ENCODE measurements around the gene RAD21L1. TPM values are rescaled to one million over a fixed set of nuclear protein-coding genes. Genes with fewer than 3 reads are reported as not detected.
"Not testable (repeated sequence)": the region's sequence is repeated elsewhere in the genome, so short reads cannot be mapped to it uniquely, and the experiment has no call there.

The RAD21L1 gene
- polyA plus RNA-seq, 3 donors, result not detected

- not testable (repeated sequence) for DNase-seq (ENCODE audit: extremely low read depth in 1 of 11, low read depth in 9 of 11, low spot score in 4 of 11)
Observed at GRCh38 chr20:1216527-1217427, 9.1 kb upstream of the RAD21L1 start.

- DNase-seq (ENCODE audit: extremely low read depth in 1 of 11, low read depth in 9 of 11, low spot score in 4 of 11), result not testable (repeated sequence)
Observed at GRCh38 chr20:1222750-1223149, 3.1 kb upstream of the RAD21L1 start.

DNA sequence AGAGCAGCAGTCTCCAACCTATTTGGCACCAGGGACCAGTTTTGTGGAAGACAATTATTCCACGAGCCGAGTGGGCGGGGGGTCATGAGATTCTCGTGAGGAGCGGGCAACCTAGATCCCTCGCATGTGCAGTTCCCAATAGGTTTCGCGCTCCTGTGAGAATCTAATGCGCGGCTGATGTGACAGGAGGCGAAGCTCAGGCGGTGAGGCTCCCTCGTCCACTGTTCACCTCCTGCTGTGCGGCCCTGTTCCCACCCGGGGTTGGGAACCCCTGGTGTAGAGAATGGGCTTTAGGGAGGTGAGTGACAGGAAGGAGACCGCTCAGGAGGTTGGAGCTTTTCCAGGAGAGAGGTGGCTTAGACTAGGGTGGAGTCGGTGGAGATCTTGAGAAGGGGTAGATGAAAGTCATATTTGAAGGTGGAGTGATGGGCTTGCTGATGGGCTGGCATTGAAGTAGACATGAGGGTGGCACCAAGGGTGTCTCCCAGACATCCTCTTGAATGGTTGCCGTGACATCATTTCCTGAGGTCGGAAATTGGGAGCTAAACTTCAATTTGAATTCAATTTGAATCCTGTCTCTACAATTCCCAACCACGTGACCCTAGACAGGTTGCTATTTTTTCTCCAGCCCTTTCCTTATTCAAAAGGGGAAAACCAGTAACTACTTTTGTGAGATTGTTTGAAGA is 1.5 kb upstream of the RAD21L1 start:
- DNase-seq (ENCODE audit: extremely low read depth in 1 of 11, low read depth in 9 of 11, low spot score in 4 of 11), result no peak

DNA sequence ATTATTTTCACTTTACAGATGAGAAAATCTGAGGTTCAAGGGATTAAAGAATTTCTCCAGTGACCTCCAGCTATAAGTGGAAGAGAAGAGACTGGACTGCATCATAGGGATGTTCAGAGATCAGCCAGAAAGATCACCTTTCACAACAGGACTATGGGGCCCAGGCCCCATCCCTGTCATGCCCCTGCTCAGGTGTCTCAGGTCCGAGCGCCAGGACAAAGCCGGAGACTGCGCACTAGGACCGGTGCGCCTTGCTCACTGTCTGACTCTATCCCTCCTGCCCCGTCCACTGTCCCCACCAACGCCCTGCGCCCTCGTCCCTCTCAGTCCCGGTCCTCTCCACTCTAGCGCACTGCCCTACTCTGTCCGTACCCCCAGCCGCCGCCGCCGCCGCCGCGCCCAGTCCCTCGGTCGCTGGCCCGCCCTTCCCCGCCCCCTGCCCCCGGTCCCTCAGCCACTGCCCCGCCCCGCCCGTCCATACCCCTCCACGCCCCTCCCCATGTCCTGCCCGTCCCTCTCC is 521 bp upstream of the RAD21L1 start:
- no peak for DNase-seq (ENCODE audit: extremely low read depth in 1 of 11, low read depth in 9 of 11, low spot score in 4 of 11)

DNA sequence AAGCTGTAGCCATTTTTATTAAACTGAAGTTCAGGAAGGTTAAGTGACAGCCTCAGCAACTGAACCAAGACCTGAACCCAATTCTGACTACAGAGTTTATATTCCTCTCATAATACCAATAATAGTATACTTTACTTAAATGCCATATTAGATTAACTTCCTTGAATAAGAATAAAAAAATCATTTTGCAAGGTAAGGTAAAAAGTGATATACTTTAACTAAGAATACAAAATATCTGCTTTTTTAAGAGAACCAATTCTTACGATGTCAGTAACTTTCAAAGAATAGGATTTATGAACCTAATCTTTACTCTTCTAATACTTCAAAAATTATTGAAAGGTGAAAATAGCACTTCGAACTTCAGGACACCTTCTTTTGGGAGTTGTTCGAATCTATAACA is 3.7 kb downstream of the RAD21L1 start:
- DNase-seq (ENCODE audit: extremely low read depth in 1 of 11, low read depth in 9 of 11, low spot score in 4 of 11), result no peak

- no peak for DNase-seq (ENCODE audit: extremely low read depth in 1 of 11, low read depth in 9 of 11, low spot score in 4 of 11)
Observed at GRCh38 chr20:1232286-1233111, 6.7 kb downstream of the RAD21L1 start.

GRCh38 chr20:1240549-1240948 is 14.7 kb downstream of the RAD21L1 start:
- DNase-seq (ENCODE audit: extremely low read depth in 1 of 11, low read depth in 9 of 11, low spot score in 4 of 11), result no peak

DNA sequence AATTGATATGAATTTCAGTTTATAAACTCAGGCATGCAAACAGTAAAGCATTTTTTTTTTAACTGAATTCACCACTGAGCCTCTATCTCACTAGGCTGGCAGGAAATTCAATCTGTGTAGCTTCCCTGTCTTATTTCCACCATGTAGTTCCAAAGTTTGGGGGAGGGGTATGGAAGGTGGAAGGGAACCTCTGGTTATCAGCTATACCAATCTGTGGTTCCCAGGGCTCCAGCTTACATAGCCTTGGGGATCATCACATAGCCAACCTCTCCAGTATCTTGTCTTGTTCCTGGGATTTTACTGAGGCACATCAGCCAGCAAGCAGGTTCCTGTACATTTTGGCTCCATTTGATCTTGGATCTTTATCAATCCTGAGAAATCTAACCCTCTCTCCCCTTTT is 15.6 kb downstream of the RAD21L1 start:
- DNase-seq (ENCODE audit: extremely low read depth in 1 of 11, low read depth in 9 of 11, low spot score in 4 of 11), result no peak

DNA sequence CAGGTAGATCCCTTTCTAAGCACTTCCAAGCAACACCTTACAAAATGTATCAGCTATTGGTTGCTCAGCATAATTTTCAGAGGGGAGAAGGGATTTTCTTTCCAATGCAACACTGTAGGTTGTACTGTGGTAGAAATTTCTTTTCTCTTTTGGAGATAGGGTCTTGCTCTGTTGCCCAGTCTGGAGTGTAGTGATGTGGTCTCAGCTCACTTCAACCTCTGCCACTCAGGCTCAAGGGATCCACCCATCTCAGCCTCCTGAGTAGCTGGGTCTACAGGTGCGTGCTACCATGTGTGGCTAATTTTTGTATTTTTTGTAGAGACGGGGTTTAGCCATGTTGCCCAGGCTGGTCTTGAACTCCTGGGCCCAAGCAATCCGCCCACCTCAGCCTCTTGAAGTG is 16.3 kb downstream of the RAD21L1 start:
- DNase-seq (ENCODE audit: extremely low read depth in 1 of 11, low read depth in 9 of 11, low spot score in 4 of 11), result no peak

GRCh38 chr20:1242530-1242929 is 16.7 kb downstream of the RAD21L1 start:
- DNase-seq (ENCODE audit: extremely low read depth in 1 of 11, low read depth in 9 of 11, low spot score in 4 of 11), result no peak

- DNase-seq (ENCODE audit: extremely low read depth in 1 of 11, low read depth in 9 of 11, low spot score in 4 of 11), result no peak
Observed at GRCh38 chr20:1245578-1245977, 19.7 kb downstream of the RAD21L1 start.

GRCh38 chr20:1247689-1248088 is 21.8 kb downstream of the RAD21L1 start:
- no peak for DNase-seq (ENCODE audit: extremely low read depth in 1 of 11, low read depth in 9 of 11, low spot score in 4 of 11)

GRCh38 chr20:1250282-1250681 is 24.4 kb downstream of the RAD21L1 start:
- not testable (repeated sequence) for DNase-seq (ENCODE audit: extremely low read depth in 1 of 11, low read depth in 9 of 11, low spot score in 4 of 11)

- DNase-seq (ENCODE audit: extremely low read depth in 1 of 11, low read depth in 9 of 11, low spot score in 4 of 11), result no peak
Observed at GRCh38 chr20:1252416-1252815, 26.6 kb downstream of the RAD21L1 start.

DNA sequence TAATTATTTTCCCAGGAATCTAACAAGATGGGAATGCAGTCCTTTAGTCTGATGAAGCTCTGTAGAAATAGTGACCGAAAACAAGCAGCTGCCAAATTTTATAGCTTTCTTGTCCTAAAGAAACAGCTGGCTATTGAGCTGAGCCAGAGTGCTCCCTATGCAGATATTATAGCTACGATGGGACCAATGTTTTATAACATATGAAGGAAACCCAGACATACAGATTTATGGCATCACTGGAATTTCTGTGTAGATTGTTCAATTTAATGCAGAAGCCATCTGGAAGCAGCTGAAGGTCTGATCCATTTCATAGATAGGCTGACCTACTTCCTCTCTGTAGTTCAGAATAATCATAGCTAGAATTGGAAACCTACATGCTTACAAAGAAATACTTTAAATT is 28.4 kb downstream of the RAD21L1 start:
- peak in 4 of 11 donors; percentile 8 to 17 (median 16) for DNase-seq (ENCODE audit: extremely low read depth in 1 of 11, low read depth in 9 of 11, low spot score in 4 of 11)

DNA sequence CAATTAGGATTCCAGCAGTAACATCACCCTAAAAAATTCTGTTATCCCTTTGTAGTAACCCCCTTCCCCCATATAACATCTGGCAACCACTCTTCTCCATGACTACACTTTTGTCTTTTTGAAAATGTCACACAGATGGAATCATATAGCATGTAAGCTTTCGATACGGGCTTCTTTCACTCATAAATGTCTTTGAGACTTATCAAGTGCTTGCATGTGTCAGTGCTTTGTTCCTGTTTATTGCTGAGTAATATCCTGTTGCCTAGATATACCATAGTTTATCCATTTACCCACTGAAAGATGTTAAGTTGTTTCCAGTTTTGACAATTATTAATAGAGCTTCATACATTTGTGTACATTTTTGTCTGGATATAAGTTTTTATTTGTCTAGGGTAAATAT is 29.8 kb downstream of the RAD21L1 start:
- DNase-seq (ENCODE audit: extremely low read depth in 1 of 11, low read depth in 9 of 11, low spot score in 4 of 11), result no peak

GRCh38 chr20:1263853-1264252 is 38.0 kb downstream of the RAD21L1 start:
- no peak for DNase-seq (ENCODE audit: extremely low read depth in 1 of 11, low read depth in 9 of 11, low spot score in 4 of 11)

GRCh38 chr20:1264727-1265126 is 38.9 kb downstream of the RAD21L1 start:
- DNase-seq (ENCODE audit: extremely low read depth in 1 of 11, low read depth in 9 of 11, low spot score in 4 of 11), result no peak

DNA sequence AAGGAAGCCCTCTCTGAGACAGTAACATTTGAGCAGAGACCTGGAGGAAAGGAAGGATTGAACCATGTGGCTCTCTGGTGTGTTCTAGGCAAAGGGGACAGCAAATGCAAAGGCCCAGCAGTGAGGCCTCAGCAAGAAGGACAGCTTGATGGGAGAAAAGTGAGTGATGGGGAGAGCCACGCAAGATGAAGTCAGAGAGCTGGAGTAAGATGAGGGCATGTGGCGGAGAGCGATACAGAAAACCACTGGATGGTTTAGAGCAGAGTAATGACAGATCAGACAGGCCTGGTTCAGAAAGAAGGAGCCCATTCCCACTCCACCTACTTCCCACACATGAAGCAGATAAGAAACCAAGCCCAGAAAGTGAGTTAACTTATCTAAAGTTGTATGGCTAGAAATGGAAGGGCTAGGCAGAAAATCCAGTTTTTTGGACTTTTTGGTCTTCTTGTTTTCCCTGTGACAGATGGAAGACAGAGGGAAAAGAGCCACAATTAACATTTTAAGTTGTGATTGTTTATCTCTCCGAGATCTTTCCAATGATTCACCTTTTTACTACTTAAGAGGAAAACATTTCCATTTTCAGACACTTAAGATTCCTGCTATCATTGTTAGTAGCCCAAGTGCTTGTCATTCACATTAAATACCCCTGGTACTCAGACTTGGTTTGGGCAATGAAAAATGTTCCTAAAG is 39.5 kb downstream of the RAD21L1 start:
- no peak for DNase-seq (ENCODE audit: extremely low read depth in 1 of 11, low read depth in 9 of 11, low spot score in 4 of 11)

Measured in renal cortex interstitium (tissue), 11 donors.